OCI-LY1 (cell line): ENCODE data around the gene MAPT.

Experiments used
- H2AFZ ChIP-seq: fragments of 200-600 bp; sonication (generic), shearing (Covaris generic); 2 replicates; pipeline ENCODE4 v1.6.0; 2014; ENCODE audit warnings: antibody characterized with exemption, mild to moderate bottlenecking, low read length
- H3F3A ChIP-seq: fragments of 200-600 bp; sonication (generic), shearing (Covaris generic); 2 replicates; pipeline ENCODE4 v1.6.0; 2014; ENCODE audit warnings: mild to moderate bottlenecking, antibody characterized with exemption, low read length, moderate library complexity; ENCODE audit not compliant: insufficient read depth
- H3K27ac ChIP-seq: fragments of 200-600 bp; sonication (generic); 2 replicates; pipeline ENCODE4 v1.5.1; 2014; ENCODE audit warnings: low read length, mixed run types, mild to moderate bottlenecking, low read depth; ENCODE audit not compliant: poor library complexity, severe bottlenecking
- H3K27me3 ChIP-seq: fragments of 200-600 bp; sonication (generic); 2 replicates; pipeline ENCODE4 v1.6.0; 2014; ENCODE audit warnings: antibody characterized with exemption, mild to moderate bottlenecking, low read length, moderate library complexity; ENCODE audit not compliant: insufficient read depth
- H3K36me3 ChIP-seq: fragments of 200-600 bp; sonication (generic); 2 replicates; pipeline ENCODE4 v1.6.1; 2014; ENCODE audit warnings: mild to moderate bottlenecking, antibody characterized with exemption, low read length, moderate library complexity, mixed read lengths; ENCODE audit not compliant: insufficient read depth
- H3K4me1 ChIP-seq: fragments of 200-600 bp; sonication (generic); 2 replicates; pipeline ENCODE4 v1.5.1; 2014; ENCODE audit warnings: mild to moderate bottlenecking, low read length, moderate library complexity; ENCODE audit not compliant: insufficient read depth, severe bottlenecking
- H3K4me2 ChIP-seq: fragments of 200-600 bp; sonication (generic), shearing (Covaris generic); 2 replicates; pipeline ENCODE4 v1.6.1; 2014; ENCODE audit warnings: low read length
- H3K4me3 ChIP-seq: fragments of 200-600 bp; sonication (generic); 2 replicates; pipeline ENCODE4 v1.5.1; 2014; ENCODE audit warnings: low read length, low read depth, mild to moderate bottlenecking, mixed read lengths; ENCODE audit not compliant: poor library complexity, severe bottlenecking
- H3K79me2 ChIP-seq: fragments of 200-600 bp; shearing (Covaris generic); 2 replicates; pipeline ENCODE4 v1.6.1; 2016; ENCODE audit warnings: mixed run types, low read length, mixed read lengths; ENCODE audit not compliant: insufficient read depth
- H3K9ac ChIP-seq: fragments of 200-600 bp; sonication (generic), shearing (Covaris generic); 2 replicates; pipeline ENCODE4 v1.6.1; 2014; ENCODE audit warnings: mild to moderate bottlenecking, low read length, mixed read lengths
- H3K9me2 ChIP-seq: fragments of 200-600 bp; sonication (generic), shearing (Covaris generic); 2 replicates; pipeline ENCODE4 v1.6.1; 2014; ENCODE audit warnings: low read depth, mild to moderate bottlenecking, low read length, mixed read lengths
- H3K9me3 ChIP-seq: fragments of 200-600 bp; shearing (Covaris generic); 2 replicates; pipeline ENCODE4 v1.6.1; 2014; ENCODE audit warnings: low read length, mixed read lengths
- H4K20me1 ChIP-seq: fragments of 200-600 bp; sonication (generic), shearing (Covaris generic); 2 replicates; pipeline ENCODE4 v1.6.0; 2016; ENCODE audit warnings: mild to moderate bottlenecking, low read length; ENCODE audit not compliant: insufficient read depth
- EZH2 ChIP-seq: fragments of 200-600 bp; sonication (generic), shearing (Covaris generic); IDR thresholded peaks from 2 replicates; pipeline ENCODE4 v1.8.0; 2017; ENCODE audit warnings: borderline replicate concordance, mixed run types, mild to moderate bottlenecking, antibody characterized with exemption, low read length, moderate library complexity, mixed read lengths
- TF ChIP-seq, protein P1 (sequence below): fragments of 200-600 bp; sonication (generic), shearing (Covaris generic); IDR thresholded peaks from 2 replicates; pipeline ENCODE4 v1.5.1; 2017; ENCODE audit warnings: mild to moderate bottlenecking, antibody characterized with exemption, low read length, moderate library complexity, mixed read lengths

The MAPT gene

DNA sequence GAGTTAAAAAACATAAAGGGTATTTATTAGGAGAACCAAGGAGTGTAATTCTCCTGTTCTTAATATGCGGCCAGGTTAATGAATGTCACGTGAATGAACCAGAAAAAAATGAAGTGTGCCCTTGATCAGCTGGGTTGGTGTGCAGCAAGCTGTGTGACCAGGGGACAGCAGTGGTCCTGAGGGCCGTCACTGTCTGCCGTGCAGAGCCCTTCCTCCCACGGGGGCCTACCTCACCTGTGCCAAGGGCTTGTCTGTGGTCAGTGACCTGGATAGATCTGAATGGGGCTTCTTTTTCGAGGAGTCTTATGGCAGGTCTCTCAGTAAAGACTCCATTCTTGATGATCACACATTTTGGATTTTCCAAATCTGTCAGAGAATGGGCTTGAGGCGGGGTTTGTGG, 87.0 kb downstream of the MAPT start:
- Histone ChIP-seq H3F3A (no peaks in the 10 kb centered on the region), H2AFZ (no peak overlapping the region), H3K27me3 (no peaks in the 10 kb centered on the region), H3K9me3 (no peaks in the 10 kb centered on the region), H3K79me2 (no peaks in the 10 kb centered on the region), H3K9ac (no peak overlapping the region), H3K36me3 (no peaks in the 10 kb centered on the region), H3K4me3 (no peak overlapping the region), H3K4me1 (no peaks in the 10 kb centered on the region), H3K9me2 (no peaks in the 10 kb centered on the region), H3K27ac (no peak overlapping the region), H3K4me2 (no peak overlapping the region), H4K20me1 (no peaks in the 10 kb centered on the region)
- no peak for TF ChIP-seq EZH2
- TF ChIP-seq, protein P1, sequence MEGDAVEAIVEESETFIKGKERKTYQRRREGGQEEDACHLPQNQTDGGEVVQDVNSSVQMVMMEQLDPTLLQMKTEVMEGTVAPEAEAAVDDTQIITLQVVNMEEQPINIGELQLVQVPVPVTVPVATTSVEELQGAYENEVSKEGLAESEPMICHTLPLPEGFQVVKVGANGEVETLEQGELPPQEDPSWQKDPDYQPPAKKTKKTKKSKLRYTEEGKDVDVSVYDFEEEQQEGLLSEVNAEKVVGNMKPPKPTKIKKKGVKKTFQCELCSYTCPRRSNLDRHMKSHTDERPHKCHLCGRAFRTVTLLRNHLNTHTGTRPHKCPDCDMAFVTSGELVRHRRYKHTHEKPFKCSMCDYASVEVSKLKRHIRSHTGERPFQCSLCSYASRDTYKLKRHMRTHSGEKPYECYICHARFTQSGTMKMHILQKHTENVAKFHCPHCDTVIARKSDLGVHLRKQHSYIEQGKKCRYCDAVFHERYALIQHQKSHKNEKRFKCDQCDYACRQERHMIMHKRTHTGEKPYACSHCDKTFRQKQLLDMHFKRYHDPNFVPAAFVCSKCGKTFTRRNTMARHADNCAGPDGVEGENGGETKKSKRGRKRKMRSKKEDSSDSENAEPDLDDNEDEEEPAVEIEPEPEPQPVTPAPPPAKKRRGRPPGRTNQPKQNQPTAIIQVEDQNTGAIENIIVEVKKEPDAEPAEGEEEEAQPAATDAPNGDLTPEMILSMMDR, result no peak

DNA sequence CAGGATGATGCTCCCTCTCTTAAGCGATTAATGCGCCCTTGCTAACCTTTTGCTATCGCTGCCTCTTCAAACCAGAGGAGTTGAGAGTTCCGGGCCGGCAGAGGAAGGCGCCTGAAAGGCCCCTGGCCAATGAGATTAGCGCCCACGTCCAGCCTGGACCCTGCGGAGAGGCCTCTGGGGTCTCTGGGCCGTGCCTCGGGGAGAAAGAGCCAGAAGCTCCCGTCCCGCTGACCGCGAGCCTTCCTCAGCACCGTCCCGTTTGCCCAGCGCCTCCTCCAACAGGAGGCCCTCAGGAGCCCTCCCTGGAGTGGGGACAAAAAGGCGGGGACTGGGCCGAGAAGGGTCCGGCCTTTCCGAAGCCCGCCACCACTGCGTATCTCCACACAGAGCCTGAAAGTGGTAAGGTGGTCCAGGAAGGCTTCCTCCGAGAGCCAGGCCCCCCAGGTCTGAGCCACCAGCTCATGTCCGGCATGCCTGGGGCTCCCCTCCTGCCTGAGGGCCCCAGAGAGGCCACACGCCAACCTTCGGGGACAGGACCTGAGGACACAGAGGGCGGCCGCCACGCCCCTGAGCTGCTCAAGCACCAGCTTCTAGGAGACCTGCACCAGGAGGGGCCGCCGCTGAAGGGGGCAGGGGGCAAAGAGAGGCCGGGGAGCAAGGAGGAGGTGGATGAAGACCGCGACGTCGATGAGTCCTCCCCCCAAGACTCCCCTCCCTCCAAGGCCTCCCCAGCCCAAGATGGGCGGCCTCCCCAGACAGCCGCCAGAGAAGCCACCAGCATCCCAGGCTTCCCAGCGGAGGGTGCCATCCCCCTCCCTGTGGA, 88.6 kb downstream of the MAPT start:
- H3K4me1 ChIP-seq, result no peaks in the 10 kb centered on the region
- no peak overlapping the region for H3K4me3 ChIP-seq
- no peaks in the 10 kb centered on the region for H3K27me3 ChIP-seq
- H4K20me1 ChIP-seq, result no peaks in the 10 kb centered on the region
- H3K9ac ChIP-seq, result no peak overlapping the region
- H3K27ac ChIP-seq, result no peak overlapping the region
- H2AFZ ChIP-seq, result no peak overlapping the region
- no peaks in the 10 kb centered on the region for H3K79me2 ChIP-seq
- no peaks in the 10 kb centered on the region for H3F3A ChIP-seq
- H3K36me3 ChIP-seq, result no peaks in the 10 kb centered on the region
- H3K9me2 ChIP-seq, result no peaks in the 10 kb centered on the region
- TF ChIP-seq, protein P1, result no peak
- TF ChIP-seq EZH2, result no peak
- H3K4me2 ChIP-seq, result no peak overlapping the region
- no peaks in the 10 kb centered on the region for H3K9me3 ChIP-seq

DNA sequence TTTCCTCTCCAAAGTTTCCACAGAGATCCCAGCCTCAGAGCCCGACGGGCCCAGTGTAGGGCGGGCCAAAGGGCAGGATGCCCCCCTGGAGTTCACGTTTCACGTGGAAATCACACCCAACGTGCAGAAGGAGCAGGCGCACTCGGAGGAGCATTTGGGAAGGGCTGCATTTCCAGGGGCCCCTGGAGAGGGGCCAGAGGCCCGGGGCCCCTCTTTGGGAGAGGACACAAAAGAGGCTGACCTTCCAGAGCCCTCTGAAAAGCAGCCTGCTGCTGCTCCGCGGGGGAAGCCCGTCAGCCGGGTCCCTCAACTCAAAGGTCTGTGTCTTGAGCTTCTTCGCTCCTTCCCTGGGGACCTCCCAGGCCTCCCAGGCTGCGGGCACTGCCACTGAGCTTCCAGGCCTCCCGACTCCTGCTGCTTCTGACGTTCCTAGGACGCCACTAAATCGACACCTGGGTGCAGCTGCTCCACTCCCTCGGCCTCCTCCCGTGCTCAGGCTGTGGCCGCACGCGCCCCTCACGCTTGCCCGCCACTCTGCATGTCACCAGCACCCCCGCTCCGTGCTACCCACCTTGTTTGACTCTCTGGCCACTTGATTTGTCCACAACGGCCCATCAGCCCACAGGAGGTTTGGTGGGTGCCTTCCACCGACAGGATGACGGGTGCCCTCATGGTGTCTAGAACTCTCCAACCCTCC, 89.4 kb downstream of the MAPT start:
- Histone ChIP-seq H2AFZ (no peak overlapping the region), H3K4me1 (no peaks in the 10 kb centered on the region), H3F3A (no peaks in the 10 kb centered on the region), H3K4me3 (no peak overlapping the region), H3K27ac (no peak overlapping the region), H3K9me3 (no peaks in the 10 kb centered on the region), H3K9me2 (no peaks in the 10 kb centered on the region), H3K9ac (no peak overlapping the region), H3K27me3 (no peaks in the 10 kb centered on the region), H3K4me2 (no peak overlapping the region), H3K36me3 (no peaks in the 10 kb centered on the region), H3K79me2 (no peaks in the 10 kb centered on the region), H4K20me1 (no peaks in the 10 kb centered on the region)
- TF ChIP-seq EZH2, result no peak
- TF ChIP-seq, protein P1, result no peak
